Bronchial epithelial cell (primary cell): Measurements from ENCODE around the gene TRPM3. TPM values are rescaled to one million over a fixed set of nuclear protein-coding genes. Genes with fewer than 3 reads are reported as not detected.

Experiments used
- DNase-seq: peaks from one replicate; pipeline ENCODE4 v3.0.0-alpha.2; 2010; ENCODE audit warnings: low read depth
- FAIRE-seq: peaks from 2 replicates; lab custom pipeline; 2011; peaks lifted over from hg19 to GRCh38; lab: Jason Lieb, UNC
- H3K27me3 ChIP-seq: 2 replicates; pipeline ENCODE4 v1.5.1; 2011; ENCODE audit warnings: low read length; ENCODE audit not compliant: control insufficient read depth, insufficient read depth
- H3K36me3 ChIP-seq: 2 replicates; pipeline ENCODE4 v1.5.1; 2011; ENCODE audit warnings: low read length; ENCODE audit not compliant: control insufficient read depth, insufficient read depth
- H3K4me3 ChIP-seq: 2 replicates; pipeline ENCODE4 v1.5.1; 2011; ENCODE audit warnings: mild to moderate bottlenecking, low read depth, low read length, control low read depth
- CTCF ChIP-seq: IDR thresholded peaks from 2 replicates; pipeline ENCODE4 v1.5.1; 2011; ENCODE audit warnings: mild to moderate bottlenecking, moderate library complexity, low read length, control low read depth, inconsistent platforms; ENCODE audit not compliant: insufficient read depth, severe bottlenecking
- total RNA-seq: library from RNA; depleted of rRNA; stranded (reverse); fragments of >200 nt; gene quantifications from 2 replicates; pipeline ENCODE4 v1.2.1, GENCODE V29; 2014

TRPM3 gene
- total RNA-seq, 1 donor from 2014 or later: not detected

- FAIRE-seq (no peak), DNase-seq (no peak)
- TF ChIP-seq CTCF: no peak
- Histone ChIP-seq H3K27me3 (peaks cover 2% of the 10 kb centered on the region), H3K4me3 (no peak overlapping the region), H3K36me3 (no peaks in the 10 kb centered on the region)
These were observed 3.1 kb downstream of the TRPM3 start for GRCh38 chr9:71118324-71118723.

GRCh38 chr9:71115448-71115975, 5.9 kb downstream of the TRPM3 start:
- no peak for DNase-seq
- no peak overlapping the region for H3K4me3 ChIP-seq
- TF ChIP-seq CTCF: no peak
- no peak for FAIRE-seq
- no peaks in the 10 kb centered on the region for H3K36me3 ChIP-seq
- peaks cover 2% of the 10 kb centered on the region for H3K27me3 ChIP-seq

GRCh38 chr9:71112866-71113265, 8.6 kb downstream of the TRPM3 start:
- H3K27me3 ChIP-seq: no peaks in the 10 kb centered on the region
- no peaks in the 10 kb centered on the region for H3K36me3 ChIP-seq
- no peak overlapping the region for H3K4me3 ChIP-seq
- no peak for TF ChIP-seq CTCF
- FAIRE-seq (no peak), DNase-seq (no peak)

GRCh38 chr9:71108937-71109336, 12.5 kb downstream of the TRPM3 start:
- no peak overlapping the region for H3K4me3 ChIP-seq
- TF ChIP-seq CTCF: no peak
- no peaks in the 10 kb centered on the region for H3K36me3 ChIP-seq
- DNase-seq (no peak), FAIRE-seq (no peak)
- H3K27me3 ChIP-seq: no peaks in the 10 kb centered on the region

GRCh38 chr9:71106992-71107391, 14.4 kb downstream of the TRPM3 start:
- DNase-seq (no peak), FAIRE-seq (no peak)
- no peak overlapping the region for H3K4me3 ChIP-seq
- no peaks in the 10 kb centered on the region for H3K36me3 ChIP-seq
- TF ChIP-seq CTCF: no peak
- H3K27me3 ChIP-seq: no peaks in the 10 kb centered on the region

- no peak for DNase-seq
- no peak for TF ChIP-seq CTCF
- Histone ChIP-seq H3K36me3 (no peaks in the 10 kb centered on the region), H3K27me3 (no peaks in the 10 kb centered on the region), H3K4me3 (no peak overlapping the region)
- FAIRE-seq: no peak
These were observed 16.2 kb downstream of the TRPM3 start for GRCh38 chr9:71105192-71105591.
